Retina (tissue), 1 donor: Measurements from ENCODE around the gene DCST2.

Experiments
- DNase-seq: peaks from one replicate; pipeline ENCODE4 v3.0.0-alpha.2; 2016

DCST2 gene

DNA sequence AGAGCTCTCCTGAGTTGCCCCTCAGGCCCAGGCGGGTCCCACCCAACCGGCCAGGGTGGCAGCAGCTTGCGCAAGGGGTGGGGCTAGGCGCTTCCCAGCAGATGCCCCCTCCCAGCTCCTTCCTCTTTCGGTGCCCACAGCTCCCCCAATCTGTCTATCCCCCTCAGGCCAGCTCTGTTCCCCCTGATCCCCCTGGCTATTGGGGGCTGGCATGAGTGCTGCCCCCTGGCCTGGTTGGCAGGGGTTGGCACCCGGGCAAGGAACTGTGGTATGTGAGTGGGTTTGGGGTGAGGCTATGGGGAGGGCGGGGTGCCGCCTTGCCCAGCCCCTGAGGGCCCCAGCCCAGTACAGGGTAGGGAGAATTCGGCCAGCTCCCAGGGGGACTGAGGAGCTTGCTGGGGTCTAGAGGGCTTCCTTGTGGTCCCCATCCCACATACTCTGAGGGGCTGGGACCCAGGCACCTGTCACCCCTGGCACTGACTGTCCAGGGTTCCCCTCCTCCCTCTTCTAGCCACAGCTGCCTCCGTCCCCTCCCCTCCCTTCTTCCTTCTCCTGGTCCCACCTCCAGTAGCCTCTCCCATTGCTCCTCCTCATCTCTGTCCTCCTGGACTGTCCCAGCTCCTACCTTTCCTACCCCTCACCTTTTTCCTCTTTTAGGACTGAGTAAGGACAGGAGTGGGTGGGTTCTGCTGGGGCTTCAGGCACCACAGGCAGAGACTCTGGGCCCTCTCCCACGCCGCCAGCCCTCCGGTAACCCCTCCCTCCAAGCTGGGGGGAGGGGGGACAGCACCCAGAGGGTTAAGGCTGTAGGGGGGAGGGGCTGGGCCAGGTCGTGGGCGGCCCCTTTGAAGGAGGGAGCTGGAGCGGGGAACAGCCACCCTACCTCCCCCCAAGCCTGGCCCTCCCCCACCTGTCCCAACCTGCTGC is 25.3 kb downstream of the DCST2 start:
- no peak for DNase-seq

DNA sequence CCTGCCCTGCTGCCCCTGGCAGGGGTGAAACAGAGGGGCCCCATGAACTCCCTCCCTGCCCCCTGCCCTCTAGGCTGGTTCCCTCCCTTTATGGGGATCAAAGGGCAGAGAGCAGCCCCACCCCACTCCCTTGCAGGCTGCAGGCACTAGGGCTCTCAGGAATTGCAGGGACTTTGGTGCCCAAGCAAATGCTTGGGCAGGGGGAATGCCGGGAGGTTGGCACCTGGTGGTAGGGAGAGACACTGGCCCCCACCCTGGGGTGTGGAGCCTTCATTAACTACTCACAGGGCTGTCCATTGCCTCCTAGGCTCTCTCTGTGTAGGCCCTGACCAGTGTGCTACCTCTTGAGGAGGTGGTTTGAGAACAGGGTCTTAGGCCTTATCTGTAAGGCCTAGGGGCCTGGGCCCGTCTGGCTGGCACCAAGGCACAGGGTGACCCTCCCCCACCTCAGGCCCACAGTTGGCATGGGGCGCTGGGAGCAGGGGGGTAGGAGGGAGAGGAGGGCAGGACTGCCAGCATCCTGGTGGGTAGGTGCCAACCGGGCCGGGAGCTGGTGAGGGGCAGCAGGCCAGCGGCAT is 26.2 kb downstream of the DCST2 start:
- no peak for DNase-seq

DNA sequence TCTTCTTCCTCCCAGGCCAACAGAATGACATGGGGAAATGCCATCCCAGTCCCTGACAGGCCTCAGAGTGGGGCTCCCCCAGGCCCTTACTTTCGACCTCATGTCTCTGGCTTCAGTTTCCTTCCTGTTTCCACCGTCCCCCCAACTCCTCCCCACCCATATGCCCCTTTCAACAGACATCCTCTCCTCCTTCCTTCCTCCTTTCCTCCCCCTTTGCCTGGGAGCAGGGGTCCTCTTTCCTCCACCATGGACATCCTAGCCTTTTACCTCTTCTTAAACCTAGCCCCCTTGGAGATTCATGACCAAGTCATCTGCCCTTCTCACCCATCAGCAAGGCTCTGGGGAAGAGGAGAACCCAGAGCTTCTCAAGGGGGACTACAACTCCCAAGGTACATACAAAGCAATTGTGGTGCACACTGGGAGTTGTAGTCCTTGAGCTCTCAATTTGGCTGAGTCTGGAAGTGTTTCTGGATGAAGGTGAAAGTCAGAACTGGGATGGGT is 26.9 kb downstream of the DCST2 start:
- no peak for DNase-seq

DNA sequence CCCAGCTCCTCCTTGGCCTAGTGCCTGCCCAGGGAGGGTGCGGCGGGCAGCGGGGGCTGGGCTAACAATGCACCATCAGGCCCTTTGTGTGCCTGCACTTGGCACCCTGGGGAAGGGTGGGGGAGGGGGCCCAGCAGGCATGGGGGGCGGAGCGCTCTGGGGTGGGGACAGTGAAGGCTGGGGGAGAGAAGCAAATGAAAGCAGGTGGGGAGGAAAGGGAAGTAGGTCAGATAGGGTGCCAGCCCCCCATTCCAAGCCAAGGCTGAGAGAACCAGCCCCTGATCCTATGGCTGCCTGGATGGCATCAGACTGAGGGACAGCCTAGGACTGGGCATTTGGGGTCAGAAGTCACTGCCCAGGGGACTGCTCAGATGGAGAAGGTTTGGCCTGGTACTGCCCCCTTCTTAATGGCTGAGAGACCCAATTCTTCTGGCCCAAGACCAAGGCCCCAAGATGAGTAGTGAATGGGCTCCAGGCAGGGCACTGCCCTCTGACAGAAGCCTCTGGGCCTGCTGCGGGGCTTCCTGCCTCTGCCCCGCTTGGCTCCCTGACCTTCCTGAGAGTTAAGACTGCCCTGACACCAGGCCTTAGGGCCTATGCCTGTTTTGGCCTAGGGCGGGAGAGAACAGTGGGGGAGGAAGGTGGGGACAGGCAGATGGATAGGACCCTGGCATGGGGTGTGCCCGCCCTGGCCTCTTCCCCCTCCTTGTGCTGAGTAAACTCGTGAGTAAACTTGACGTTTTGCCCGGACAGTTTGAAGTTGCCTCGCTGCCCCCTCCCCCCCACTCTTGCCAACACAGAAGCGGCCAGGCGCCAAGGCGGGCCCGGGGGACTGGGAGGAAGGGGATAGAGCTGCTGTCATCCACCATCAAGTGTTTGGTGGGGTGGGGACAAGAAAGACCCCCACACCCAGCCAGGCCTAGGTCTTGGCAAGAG is 28.2 kb downstream of the DCST2 start:
- no peak for DNase-seq

DNA sequence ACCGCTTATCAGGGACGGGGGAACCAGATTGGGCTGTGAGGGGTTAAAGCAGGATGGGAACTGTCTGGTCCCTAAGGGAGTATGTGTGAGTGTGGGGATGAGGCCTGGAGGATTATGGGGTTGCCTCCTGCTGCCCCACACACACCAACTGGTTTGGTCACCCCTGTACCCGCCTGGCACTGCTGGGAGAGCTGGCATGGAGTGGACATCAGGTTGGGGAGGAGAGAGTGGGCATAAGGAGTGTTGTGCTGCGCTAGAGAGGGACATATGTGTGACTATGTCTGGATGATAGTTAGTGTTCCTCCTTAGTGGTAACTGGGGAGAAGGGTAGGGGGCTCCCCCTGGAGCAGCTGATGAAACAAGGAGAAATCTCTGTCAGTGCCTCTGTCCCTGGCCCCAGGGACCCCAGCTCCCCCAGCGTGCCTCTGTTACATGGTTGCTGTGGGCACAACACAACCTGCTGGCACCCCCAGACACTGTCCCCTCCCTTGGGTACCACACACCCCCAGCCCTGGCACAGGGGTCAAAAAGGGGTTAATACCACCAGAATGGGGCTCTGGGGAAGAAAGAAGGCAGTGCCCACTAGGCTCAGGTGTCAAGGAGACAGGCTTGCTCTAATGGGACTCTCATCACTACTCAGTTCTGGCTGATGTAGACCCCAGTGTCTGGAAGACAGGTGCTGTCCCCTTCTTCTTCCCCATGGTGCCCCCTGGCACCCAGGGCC is 29.1 kb downstream of the DCST2 start:
- DNase-seq, result no peak

DNA sequence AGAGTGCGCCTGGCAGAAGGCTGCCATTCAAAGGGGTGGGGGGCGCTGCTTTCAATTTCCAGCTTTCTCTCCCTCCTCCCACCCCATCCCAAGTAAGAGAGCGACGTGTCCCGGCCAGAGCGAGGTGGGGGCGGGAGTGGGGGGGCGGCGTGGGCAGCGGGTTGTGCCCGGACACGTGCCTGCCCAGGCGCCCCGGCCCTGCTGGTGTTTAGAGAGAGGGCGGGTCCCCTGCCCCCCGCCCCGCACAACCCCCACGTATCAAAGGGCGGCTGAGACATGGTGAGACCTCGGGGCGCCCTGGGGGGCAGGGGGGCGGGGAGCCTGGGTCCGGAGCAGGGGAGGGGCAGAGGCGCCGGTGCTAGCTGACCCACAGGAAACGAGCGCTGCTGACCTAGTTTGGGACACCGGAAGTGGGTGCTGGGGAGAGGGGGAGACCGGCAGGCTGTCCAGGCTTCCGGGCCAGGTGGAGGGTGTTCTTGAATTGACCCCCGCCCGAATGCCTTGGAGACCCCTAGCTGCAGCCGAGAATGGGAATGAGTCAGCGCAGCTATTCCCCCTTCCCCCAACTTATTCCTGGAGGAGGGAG is 29.7 kb downstream of the DCST2 start:
- peak; percentile 55 for DNase-seq

DNA sequence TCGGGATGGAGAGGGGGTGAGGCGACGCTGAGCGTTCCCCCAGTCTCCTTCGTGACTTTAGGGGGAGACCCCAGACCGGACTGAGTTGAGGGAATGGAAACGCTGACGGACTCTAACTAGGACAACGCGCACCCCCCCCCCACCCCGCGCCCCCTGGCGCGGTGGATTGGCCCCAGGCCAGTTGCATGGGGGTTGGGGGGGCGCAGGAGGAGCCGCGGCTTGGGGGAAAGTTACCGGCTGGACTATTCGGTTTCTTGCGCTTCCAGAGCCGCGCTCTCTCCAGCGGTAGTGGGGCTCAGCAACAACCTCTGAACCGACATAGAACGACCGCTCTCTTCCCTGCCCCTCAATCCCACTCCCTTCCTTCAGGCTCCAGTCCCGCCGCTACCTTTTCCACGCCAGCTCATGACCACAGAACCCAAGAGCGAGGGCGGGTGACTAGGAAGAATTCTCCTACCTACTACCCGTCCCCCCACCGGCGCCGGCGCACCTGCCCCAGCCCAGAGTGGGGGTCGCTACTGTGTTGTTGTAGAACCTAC is 30.3 kb downstream of the DCST2 start:
- peak; percentile 72 for DNase-seq

DNA sequence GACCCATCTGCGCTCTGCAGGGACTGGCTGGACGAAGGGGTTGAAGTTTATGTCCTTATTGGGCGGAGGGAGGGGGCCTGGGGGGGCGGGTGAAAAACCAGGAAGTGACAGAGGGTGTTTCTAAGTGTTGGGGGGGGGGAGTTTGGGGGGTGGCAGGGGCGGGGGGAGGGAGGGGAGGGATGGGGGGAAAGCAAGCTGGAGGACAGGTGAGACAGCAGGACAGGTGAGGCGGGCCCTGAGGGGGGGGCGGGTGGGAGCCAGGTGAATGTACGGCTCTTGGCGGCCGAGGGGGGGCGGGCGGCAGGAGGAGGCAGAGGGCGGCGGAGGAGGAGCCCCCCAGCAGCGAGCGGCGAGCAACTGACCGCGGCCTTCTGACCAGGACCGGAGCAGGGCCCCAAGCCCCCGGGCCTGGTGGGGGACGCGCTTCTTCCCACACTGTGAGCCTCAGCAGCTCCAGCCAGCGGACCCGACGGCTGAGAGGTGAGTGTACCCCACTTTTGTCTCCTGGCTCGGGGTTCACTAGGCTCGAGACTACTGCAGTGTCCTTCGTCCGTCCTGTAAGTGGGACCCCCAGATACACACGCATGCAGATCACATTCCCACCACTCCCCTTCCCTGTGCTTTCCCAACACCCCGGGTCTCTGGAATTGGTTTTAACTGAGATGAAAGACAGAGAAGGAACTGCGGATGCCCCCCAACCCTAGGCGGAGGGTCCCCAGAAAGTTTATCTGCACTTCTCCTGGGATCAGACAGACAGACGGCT is 30.9 kb downstream of the DCST2 start, which contains the start of gene ZBTB7B:
Gene ZBTB7B, plus strand, starts transcription at position 339 of the 763 bp plus-strand sequence. CDS start 11,859 bp downstream, outside the sequence.
- peak; percentile 71 for DNase-seq

DNA sequence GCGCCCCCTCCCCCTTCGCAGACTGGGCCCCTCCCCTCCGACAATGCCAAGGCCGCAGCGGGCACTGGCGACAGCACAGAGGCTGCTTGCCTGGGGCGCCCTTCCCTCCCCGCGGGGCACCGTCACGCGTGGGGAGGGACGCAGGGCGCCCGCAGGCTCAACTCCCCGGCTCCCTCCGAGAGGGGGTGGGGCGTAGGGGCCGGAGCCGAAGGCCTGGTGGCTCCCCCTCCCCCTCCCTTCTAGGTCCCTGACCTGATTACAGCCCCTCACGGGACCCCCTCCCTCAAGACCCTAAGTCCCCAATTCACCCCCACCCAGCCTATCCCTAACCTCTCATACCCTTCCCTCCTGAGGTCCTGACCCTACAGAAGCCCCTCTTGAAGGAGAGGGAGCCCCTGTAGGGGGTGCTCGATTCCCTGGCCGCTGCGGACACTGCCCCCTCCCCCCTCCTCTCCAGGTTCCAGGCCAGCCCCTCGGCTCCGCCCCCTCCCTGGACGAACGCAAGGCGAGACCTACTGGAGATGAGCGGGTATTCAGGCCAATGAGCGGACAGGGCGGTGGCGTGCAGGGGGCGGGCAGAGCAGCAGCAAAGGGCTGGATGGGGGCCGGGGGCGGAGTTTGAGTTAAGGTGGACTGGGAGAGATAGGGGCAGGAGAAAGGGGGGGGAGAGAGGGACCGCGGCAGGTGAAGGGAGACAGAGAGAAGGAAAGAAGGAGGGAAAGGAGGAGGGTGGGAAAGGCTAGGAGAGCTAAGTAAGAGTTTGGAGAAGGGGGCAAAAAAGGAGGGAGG is 31.7 kb downstream of the DCST2 start:
- DNase-seq, result peak; percentile 89

DNA sequence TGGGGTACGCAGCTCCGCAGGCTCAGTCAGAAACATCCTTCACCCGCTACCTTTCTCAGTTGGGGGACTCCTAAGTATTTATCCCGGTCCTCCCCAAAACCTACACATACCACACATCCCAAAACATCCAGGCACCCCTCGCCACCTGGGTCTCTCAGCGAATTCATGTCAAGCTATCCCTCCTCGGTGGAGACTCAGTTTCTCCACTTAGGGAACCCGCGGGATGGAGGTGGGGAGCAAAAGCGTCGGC is 32.2 kb downstream of the DCST2 start:
- no peak for DNase-seq

DNA sequence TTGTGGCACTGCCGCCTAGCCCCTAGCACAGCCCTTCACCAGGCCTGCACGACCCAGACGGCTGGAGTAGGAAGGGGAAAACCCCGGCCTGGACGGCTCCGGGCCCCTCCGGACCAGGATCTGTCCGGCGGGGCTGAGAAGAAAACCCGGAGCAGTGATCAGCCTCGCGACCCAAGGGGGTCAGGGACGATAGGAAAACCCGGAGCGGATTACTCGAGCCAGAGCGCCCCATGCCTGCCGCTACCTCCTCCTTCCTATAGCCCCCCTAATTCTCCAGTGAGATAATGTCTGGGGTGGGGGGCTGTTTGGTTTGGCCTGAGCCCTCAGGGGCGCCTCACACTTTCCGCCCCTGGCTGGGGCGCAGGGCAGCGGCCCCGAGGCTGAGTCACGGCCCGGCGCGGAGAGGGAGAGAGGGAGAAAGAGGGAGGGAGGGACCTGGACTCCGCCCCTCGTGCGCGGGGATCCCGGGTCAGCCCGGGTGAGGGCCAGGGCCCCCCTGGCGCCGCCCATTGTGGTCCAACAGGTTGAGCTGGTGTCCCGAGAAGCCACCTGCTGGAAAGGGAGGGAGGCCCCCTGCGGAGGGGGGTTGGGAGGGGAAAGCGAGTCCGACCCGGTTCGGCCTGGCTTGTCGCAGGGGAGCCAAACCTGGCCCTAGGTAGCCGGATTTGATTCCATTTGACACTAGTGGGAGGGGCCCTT is 32.7 kb downstream of the DCST2 start:
- peak; percentile 99 for DNase-seq

DNA sequence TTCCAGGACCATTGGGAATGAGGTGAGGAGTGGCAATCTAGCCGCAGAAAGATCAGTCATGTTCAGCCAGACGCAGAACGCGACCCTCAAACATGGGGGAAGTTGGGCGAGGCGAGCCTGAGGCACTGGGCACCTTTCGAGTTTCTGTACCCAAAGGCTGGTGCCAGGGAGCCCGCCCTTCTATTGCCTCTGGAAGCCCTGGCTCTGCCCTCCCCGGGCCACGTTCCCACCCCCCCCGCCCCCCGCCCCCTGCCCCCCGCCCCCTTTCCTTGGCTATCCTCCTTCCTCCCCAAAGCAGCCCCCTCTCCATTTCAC is 33.2 kb downstream of the DCST2 start:
- DNase-seq, result no peak

DNA sequence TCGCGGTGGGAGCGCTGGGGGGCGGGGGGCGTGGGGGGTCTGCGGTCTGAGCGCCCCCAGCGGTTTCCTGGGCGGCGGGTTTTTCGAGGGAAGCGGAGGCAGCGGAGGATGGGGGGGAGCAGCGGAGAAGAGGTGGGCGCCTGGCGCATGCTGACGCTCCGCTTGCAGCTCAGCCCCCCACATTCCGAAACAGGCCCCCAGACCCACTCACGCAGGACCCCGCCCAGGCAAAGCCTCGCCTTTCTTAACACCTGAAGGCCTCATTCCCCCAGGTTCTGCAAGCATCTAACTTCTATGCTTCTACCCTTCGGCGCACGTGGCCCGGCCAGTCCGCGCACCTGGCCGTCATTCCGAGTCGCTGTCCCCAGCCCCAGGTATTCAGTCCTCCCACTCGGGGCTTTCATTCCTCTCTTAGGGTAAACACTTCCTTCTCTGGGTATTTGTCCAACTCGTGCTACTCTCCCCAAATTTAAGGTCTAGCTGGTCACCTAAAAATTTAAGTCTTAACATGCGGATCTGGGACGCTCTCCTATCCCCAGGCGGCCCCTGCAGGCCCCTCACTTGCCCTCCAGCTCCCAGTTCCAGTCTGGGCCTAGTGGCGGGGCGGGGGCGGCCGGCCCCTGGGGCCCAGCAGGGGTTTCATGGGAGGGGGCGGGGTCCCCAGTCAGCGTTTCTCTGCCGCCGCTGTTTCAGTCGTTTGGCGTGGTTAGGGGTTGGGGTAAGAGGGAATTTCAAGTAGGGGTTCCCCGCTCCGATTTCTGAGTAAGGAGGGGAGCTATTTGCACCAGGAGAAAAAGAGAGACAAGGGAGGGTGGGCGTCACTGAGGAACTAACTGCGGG is 33.8 kb downstream of the DCST2 start:
- DNase-seq, result peak; percentile 72

DNA sequence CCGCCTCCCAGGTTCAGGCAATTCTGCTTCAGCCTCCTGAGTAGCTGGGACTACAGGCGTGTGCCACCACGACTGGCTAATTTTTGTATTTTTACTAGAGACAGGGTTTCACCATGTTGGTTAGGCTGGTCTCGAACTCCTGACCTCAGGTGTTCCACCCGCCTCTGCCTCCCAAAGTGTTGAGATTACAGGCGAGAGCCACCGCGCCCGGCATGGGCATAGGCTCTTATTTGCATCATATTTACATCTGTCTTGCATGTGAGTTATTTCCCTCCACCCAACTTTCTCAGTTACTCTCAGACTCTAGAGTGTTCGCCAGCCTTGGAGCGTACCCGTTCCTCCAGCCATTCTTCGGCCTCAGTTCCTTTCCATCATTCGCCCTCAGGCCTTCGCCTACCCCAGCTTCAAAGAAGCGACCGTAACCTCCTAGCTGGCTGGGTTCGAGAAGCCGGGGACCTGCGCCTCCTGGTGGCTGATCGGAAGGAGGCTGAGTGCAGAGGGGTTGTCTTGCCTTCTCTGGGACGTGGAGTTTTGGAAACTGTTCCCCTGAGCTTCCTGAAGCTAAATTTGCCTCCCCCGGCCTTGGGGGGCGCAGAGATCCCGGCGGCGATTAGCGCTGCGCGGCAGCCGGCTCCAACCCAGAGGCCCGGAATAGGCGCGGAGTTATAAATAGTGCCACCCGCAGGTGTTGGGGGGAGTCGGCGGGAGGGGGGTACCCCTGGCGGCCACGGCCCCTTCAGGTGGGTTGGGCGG is 34.6 kb downstream of the DCST2 start:
- DNase-seq, result peak; percentile 87

DNA sequence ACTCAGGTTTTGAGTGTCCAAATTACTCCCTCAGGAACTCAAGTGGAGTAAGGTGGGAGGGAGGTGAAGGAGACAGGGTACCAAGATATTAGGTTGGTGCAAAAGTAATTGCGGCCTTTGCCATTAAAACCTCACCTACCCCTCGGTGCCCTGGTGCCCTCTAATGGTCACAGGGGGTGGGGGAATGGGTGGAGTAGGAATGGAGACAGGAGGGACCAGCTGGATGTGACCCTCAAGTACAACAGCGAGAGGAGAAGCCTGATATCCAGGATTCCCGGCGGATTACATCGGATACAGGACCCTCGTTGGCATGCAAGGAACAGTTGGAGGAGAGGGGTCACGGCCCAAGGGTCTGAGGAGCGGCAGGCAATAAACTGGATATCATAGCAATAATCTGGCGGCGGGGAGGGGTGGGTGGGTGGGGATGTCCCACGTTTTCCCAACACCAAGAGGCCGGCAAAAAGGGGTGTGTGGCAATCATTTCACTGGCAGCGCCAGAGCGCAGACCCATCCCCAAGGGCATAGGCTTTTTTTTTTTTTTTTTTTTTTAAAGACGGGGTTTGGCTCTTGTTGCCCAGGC is 35.3 kb downstream of the DCST2 start:
- no peak for DNase-seq

DNA sequence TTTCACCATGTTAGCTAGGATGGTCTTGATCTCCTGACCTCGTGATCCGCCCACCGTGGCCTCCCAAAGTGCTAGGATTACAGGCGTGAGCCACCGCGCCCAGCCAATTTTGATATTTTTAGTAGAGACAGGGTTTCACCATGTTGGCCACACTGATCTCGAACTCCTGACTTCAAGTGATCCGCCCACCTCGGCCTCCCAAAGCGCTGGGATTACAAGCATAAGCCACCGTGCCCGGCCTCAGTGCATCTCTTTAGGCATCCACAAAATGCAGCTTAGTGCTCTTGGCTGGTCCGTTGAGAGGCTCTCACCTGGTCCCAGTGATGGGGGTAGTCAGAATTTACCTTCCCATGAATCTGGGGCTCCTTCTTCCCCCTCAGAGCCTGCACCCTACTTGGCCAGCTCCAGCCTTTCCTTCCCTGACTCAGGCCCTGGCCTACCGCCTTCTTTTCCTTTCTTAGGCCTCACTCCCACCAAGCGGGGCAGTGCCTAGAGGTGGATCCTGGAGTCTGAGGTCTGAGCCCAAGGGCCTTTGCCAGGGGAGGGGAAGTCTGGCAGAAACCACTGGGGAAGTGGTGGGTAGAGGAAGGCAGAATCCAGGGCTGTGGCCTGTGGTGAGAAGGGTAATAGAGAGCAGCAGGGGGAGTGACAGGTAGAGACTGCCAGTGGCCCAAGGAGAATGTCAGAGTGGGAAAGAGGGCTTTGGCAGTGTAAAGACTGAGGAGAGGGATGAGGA is 36.4 kb downstream of the DCST2 start:
- DNase-seq, result no peak
